ENCODE measurements around the gene SFXN5.

Gene SFXN5

DNA sequence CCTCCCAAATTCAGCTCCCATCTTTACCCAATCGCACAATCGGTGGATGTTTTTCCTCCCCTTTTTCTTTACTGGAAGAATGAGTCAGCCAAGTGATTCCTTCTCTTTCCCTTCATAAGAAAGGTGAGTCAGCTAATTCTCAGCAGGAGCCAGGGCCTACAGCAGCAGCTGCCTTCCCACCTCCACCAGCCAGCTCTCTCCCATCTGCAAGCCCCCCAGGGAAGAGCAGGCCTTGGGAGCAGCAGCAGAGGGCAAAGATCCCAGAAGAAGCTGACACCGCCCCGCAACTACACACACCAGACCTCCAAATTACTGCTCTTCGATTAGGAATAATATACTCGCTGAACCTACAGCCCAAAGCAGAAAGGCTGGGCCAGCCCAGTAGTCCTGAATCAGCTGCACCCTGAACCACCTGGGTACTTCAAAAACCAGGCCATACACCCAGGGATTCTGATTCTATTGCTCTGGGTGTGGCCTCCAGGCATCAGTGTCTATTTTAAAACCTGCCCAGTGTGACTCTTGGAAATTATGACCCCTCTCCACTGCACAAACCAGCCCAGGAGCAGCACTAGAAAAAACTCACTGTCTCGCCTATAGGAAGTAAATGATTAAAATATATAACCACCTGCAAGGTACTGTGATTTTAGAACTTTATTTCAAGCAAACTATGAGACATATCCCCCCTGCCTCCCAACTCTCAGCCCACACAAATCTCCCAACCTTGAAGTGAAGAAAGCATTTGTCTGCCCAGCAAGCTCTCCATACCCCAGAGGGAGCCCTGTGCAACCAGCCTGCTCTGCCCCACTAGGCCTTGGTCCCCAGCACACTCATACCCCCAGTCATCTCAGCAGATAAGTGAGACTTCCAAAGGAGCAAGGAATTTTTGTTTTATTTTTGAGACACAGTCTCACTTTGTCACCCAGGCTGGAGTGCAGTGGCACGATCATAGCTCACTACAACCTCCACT lies 7.3 kb downstream of the SFXN5 start:
- no peak for DNase-seq (ENCODE audit: low spot score)
- TF ChIP-seq, protein P1, sequence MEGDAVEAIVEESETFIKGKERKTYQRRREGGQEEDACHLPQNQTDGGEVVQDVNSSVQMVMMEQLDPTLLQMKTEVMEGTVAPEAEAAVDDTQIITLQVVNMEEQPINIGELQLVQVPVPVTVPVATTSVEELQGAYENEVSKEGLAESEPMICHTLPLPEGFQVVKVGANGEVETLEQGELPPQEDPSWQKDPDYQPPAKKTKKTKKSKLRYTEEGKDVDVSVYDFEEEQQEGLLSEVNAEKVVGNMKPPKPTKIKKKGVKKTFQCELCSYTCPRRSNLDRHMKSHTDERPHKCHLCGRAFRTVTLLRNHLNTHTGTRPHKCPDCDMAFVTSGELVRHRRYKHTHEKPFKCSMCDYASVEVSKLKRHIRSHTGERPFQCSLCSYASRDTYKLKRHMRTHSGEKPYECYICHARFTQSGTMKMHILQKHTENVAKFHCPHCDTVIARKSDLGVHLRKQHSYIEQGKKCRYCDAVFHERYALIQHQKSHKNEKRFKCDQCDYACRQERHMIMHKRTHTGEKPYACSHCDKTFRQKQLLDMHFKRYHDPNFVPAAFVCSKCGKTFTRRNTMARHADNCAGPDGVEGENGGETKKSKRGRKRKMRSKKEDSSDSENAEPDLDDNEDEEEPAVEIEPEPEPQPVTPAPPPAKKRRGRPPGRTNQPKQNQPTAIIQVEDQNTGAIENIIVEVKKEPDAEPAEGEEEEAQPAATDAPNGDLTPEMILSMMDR (IDR thresholded peaks at IDR 0.05; ENCODE audit: extremely low read depth, missing control alignments): no peak

DNA sequence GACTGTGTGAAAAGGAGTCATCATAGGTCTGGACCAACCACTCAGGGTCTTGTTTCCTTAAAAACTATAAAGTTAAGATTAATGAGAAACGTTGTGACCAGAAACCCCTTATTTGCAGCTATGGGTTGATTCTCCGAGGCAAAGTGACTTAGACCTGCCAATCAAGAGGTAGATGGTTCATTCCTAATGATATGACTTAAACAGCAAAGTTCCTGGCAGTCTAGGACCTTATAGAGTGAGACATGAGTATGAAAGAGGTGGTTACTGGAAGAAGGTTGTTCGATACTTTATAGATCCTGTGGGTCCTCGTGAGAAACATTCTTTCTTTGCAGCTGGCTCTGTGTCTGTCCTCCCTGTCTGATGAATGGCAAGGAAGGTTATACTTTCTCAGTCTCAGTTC lies 8.0 kb downstream of the SFXN5 start:
- TF ChIP-seq, protein P1 (IDR thresholded peaks at IDR 0.05; ENCODE audit: extremely low read depth, missing control alignments): no peak
- DNase-seq (ENCODE audit: low spot score): no peak

DNA sequence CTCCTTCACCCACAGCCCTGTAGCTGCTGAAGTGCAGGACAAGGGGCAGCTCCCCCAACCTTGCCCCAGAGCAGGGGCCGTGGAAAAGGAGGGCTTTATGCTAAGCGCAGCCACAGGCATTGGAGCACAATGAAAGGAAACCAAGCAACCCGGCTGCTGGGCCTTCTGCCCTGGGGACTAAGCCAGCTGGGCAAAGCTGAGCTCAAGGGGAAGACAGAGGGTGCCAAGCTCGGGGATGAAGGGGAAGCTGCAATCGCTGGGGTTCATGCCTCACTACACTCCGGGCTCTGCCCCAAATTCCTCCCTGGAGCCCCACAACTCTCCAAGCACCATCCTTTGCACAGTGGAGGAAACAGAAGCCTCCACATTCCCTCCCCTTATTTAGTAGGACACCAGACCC lies 12.4 kb downstream of the SFXN5 start:
- no peak for DNase-seq (ENCODE audit: low spot score)
- TF ChIP-seq, protein P1 (IDR thresholded peaks at IDR 0.05; ENCODE audit: extremely low read depth, missing control alignments): no peak

DNA sequence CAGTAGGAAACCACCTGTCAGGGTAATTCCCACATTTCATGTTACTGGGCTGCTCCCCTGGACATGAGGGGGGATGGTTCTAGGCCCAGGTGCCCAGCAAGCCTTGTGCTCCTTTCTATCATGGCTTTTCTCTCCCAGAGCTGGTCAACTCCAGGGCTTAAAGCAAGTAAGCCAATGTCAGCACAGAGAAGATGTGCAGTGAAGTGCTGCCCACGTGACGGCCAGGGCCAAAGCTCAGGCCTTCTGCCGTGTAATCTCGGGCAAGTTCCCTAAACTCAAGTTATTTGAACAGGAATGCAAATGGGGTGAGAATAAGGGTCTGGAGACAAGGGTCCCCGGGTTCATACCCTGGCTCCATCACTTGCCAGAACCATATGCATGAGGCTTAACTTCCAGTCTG lies 16.5 kb downstream of the SFXN5 start:
- no peak for DNase-seq (ENCODE audit: low spot score)
- TF ChIP-seq, protein P1 (IDR thresholded peaks at IDR 0.05; ENCODE audit: extremely low read depth, missing control alignments): no peak

DNA sequence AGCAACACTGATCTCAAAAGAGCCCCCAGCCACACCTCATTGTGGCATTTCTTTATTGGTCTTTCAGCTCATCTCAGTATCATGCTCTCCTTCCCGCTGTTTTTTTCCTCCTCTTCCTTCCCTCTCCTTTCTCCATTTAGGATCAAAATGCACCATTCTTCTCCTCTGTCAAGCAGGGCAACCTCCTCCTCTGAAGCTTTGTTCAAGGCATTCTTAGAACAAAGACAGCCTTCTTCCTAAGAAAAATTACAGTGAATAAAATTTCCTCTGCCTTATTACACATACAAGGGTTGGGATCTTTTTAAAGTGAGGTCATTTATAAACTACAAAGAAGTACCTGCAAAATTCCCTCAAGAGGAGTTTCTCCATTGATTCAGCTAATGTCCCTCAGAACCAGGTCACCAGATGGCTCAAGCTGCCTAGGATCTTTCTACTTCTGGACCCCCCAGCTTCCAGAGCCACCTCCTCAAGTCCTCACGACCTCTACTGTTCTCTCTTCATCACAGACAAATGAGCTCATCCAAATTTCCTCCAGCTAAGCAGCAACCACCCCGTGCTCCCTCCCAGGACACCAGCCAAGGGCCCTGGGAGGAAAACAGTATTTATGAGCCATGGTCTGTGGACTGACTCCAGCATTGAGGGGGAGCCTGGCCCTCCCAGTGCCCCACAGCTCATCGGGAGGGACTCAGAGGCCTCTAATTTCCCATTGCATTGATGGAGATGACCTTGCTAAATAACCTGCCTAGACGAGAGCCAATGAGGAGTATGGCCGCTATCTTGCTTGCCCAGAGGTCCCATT lies 18.0 kb downstream of the SFXN5 start:
- DNase-seq (ENCODE audit: low spot score): no peak
- TF ChIP-seq, protein P1 (IDR thresholded peaks at IDR 0.05; ENCODE audit: extremely low read depth, missing control alignments): no peak

DNA sequence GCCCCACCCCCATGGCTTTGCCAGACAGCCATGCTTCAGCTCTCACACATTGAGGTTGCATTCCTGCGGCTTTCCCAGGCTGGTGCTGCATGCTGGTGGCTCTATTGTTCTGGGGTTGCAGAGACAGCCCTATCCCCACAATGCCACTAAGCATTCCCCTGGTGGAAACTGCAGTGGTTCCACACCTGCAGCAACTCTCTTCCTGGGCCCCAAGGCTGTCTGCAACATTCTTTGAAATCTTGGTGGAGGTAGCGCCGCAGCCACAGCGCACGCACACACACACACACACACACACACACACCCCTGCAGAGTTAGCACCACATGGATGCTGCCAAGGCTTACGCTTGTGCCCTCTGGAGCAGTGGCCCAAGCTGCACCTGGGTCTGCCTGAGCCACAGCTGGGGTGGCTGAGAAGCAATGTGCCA lies 21.4 kb downstream of the SFXN5 start:
- no peak for DNase-seq (ENCODE audit: low spot score)
- TF ChIP-seq, protein P1 (IDR thresholded peaks at IDR 0.05; ENCODE audit: extremely low read depth, missing control alignments): no peak

All from GM20000 (cell line).